IMR-90 (cell line): Measurements from ENCODE around the gene ESRRG.

Experiments
- BHLHE40 ChIP-seq: fragments of 150-350 bp; IDR thresholded peaks from 2 replicates; pipeline ENCODE4 v1.6.1; 2016; ENCODE audit warnings: mild to moderate bottlenecking, low read depth, low read length
- CEBPB ChIP-seq: IDR thresholded peaks from 2 replicates; pipeline ENCODE4 v1.6.1; 2012; ENCODE audit warnings: low read depth, low read length, improper control_type of control experiment
- CHD1 ChIP-seq: IDR thresholded peaks from 2 replicates; pipeline ENCODE4 v1.6.1; 2012; ENCODE audit warnings: low read depth, low read length, improper control_type of control experiment
- POLR2A ChIP-seq: IDR thresholded peaks from 2 replicates; pipeline ENCODE4 v1.6.1; 2012; ENCODE audit warnings: mild to moderate bottlenecking, low read depth, low read length
- RAD21 ChIP-seq: IDR thresholded peaks from 2 replicates; pipeline ENCODE4 v1.6.1; 2012; ENCODE audit warnings: low read length, improper control_type of control experiment
- RFX5 ChIP-seq: IDR thresholded peaks from 2 replicates; pipeline ENCODE4 v1.8.0; 2012; ENCODE audit warnings: low read depth, mild to moderate bottlenecking, low read length, moderate library complexity
- SMC3 ChIP-seq: fragments of 150-350 bp; IDR thresholded peaks from 2 replicates; pipeline ENCODE4 v1.6.1; 2016; ENCODE audit warnings: low read depth, mild to moderate bottlenecking, antibody characterized with exemption, low read length, moderate library complexity
- TF ChIP-seq, protein P1 (sequence below): conservative IDR thresholded peaks from 2 replicates; pipeline ENCODE4 v1.5.1; 2012; ENCODE audit warnings: mild to moderate bottlenecking, low read depth, low read length, improper control_type of control experiment
- TF ChIP-seq, protein P2 (sequence below): fragments of 150-350 bp; IDR thresholded peaks from 2 replicates; pipeline ENCODE4 v1.6.1; 2017; ENCODE audit warnings: mild to moderate bottlenecking, antibody characterized with exemption, low read length, low read depth
- TF ChIP-seq, protein P3 (sequence below): fragments of 150-350 bp; IDR thresholded peaks from 2 replicates; pipeline ENCODE4 v1.6.1; 2016; ENCODE audit warnings: low read depth, mild to moderate bottlenecking, low read length, moderate library complexity, borderline replicate concordance

DNA sequence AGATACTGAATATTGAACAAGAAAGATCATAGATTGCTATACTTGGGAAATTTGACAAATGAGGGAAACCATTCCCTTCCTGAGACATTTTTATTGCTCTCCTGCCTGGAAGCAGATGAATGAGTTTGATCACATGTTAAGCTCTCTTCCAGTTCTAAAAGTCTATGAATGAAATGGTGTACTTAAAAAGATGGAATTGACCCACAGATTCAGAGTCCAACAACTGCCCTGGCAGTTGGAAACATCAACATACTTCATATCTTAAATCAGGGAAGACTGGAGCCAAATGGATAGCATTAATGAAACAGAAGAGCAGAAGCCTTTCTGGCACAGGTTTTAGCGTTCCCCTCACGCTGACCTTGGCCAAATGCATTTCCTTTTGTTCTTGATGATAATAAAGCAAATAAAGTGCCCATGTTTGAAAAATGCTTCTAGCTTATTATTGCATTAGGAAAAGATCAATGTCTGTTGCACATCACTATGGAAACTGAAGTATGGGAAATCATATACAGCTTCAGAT, 142.6 kb downstream of the ESRRG start:
- TF ChIP-seq, protein P1, sequence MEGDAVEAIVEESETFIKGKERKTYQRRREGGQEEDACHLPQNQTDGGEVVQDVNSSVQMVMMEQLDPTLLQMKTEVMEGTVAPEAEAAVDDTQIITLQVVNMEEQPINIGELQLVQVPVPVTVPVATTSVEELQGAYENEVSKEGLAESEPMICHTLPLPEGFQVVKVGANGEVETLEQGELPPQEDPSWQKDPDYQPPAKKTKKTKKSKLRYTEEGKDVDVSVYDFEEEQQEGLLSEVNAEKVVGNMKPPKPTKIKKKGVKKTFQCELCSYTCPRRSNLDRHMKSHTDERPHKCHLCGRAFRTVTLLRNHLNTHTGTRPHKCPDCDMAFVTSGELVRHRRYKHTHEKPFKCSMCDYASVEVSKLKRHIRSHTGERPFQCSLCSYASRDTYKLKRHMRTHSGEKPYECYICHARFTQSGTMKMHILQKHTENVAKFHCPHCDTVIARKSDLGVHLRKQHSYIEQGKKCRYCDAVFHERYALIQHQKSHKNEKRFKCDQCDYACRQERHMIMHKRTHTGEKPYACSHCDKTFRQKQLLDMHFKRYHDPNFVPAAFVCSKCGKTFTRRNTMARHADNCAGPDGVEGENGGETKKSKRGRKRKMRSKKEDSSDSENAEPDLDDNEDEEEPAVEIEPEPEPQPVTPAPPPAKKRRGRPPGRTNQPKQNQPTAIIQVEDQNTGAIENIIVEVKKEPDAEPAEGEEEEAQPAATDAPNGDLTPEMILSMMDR: no peak
- TF ChIP-seq CEBPB (no peak), RAD21 (no peak), POLR2A (no peak), BHLHE40 (no peak), RFX5 (no peak), CHD1 (no peak), SMC3 (no peak)
- TF ChIP-seq, protein P2, sequence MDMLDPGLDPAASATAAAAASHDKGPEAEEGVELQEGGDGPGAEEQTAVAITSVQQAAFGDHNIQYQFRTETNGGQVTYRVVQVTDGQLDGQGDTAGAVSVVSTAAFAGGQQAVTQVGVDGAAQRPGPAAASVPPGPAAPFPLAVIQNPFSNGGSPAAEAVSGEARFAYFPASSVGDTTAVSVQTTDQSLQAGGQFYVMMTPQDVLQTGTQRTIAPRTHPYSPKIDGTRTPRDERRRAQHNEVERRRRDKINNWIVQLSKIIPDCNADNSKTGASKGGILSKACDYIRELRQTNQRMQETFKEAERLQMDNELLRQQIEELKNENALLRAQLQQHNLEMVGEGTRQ: no peak
- TF ChIP-seq, protein P3, sequence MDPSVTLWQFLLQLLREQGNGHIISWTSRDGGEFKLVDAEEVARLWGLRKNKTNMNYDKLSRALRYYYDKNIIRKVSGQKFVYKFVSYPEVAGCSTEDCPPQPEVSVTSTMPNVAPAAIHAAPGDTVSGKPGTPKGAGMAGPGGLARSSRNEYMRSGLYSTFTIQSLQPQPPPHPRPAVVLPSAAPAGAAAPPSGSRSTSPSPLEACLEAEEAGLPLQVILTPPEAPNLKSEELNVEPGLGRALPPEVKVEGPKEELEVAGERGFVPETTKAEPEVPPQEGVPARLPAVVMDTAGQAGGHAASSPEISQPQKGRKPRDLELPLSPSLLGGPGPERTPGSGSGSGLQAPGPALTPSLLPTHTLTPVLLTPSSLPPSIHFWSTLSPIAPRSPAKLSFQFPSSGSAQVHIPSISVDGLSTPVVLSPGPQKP: no peak
